Measurements from ENCODE around the gene BRD1. TPM values are rescaled to one million over a fixed set of nuclear protein-coding genes. Genes with fewer than 3 reads are reported as not detected.

The BRD1 gene
- total and polyA plus RNA-seq, 8 donors, result 14.0 to 26.3 (median 17.8) TPM

GRCh38 chr22:49726022-49726681 lies 101.5 kb downstream of the BRD1 start:
- 60 to 72% methylated on average over 10 of the region's 10 CpGs for WGBS, 2 donors
- Histone ChIP-seq H3K9me3 (no peaks in the 10 kb centered on the region), H3K27me3 (peaks cover 0 to 30% (median 0%) of the 10 kb centered on the region in 4 donors), H3K27ac (no peak overlapping the region), H3K4me1 (no peaks in the 10 kb centered on the region), H3K36me3 (no peaks in the 10 kb centered on the region), H3K4me3 (no peak overlapping the region)
- no peak for DNase-seq
- no peak for ATAC-seq
- intact Hi-C loops (cut with DNase I), result no loop called here
- TF ChIP-seq CTCF (IDR thresholded peaks at IDR 0.05), result no peak
- FAIRE-seq, result no peak

GRCh38 chr22:49725516-49725915 lies 102.2 kb downstream of the BRD1 start:
- H3K27me3 ChIP-seq, result peaks cover 0 to 30% (median 0%) of the 10 kb centered on the region in 4 donors
- FAIRE-seq, result no peak
- no peak for TF ChIP-seq CTCF (IDR thresholded peaks at IDR 0.05)
- H3K4me3 ChIP-seq, result no peak overlapping the region
- no peaks in the 10 kb centered on the region for H3K9me3 ChIP-seq
- no peaks in the 10 kb centered on the region for H3K36me3 ChIP-seq
- no peaks in the 10 kb centered on the region for H3K4me1 ChIP-seq
- 56 to 68% methylated on average over 19 of the region's 19 CpGs for WGBS, 2 donors
- intact Hi-C loops (cut with DNase I), result no loop called here
- DNase-seq, result peak in 1 of 6 donors; percentile 53
- H3K27ac ChIP-seq, result no peak overlapping the region
- ATAC-seq, result no peak

GRCh38 chr22:49724893-49725489 lies 102.7 kb downstream of the BRD1 start:
- 12 to 15% methylated on average over 38 to 41 of the region's 41 CpGs for WGBS, 2 donors
- H3K27ac ChIP-seq, result no peak overlapping the region
- no peaks in the 10 kb centered on the region for H3K9me3 ChIP-seq
- intact Hi-C loops (cut with DNase I), result no loop called here
- DNase-seq (peak; percentile 17 to 85 (median 42)), FAIRE-seq (no peak), ATAC-seq (peak; percentile 60 to 93 (median 90))
- peak overlapping the region in 1 of 4 donors; percentile 21 for H3K4me3 ChIP-seq
- peak in 3 of 4 donors; percentile 16 to 42 (median 25) for TF ChIP-seq CTCF (IDR thresholded peaks at IDR 0.05)
- H3K4me1 ChIP-seq, result no peaks in the 10 kb centered on the region
- no peaks in the 10 kb centered on the region for H3K36me3 ChIP-seq
- peaks cover 0 to 30% (median 0%) of the 10 kb centered on the region in 4 donors for H3K27me3 ChIP-seq

- no peak overlapping the region for H3K27ac ChIP-seq
- H3K27me3 ChIP-seq, result peaks cover 0 to 30% (median 0%) of the 10 kb centered on the region in 4 donors
- FAIRE-seq, result no peak
- no peaks in the 10 kb centered on the region for H3K4me1 ChIP-seq
- WGBS, 2 donors, result 37 to 51% methylated on average over 48 to 54 of the region's 54 CpGs
- no peak for ATAC-seq
- no peaks in the 10 kb centered on the region for H3K36me3 ChIP-seq
- intact Hi-C loops (cut with DNase I), result no loop called here
- peak overlapping the region in 1 of 4 donors; percentile 21 for H3K4me3 ChIP-seq
- TF ChIP-seq CTCF (IDR thresholded peaks at IDR 0.05), result no peak
- H3K9me3 ChIP-seq, result no peaks in the 10 kb centered on the region
- DNase-seq, result peak in 1 of 6 donors; percentile 39
These were observed 103.4 kb downstream of the BRD1 start for GRCh38 chr22:49724030-49724892.
